Measurements from ENCODE around the gene TMED1. TPM values are rescaled to one million over a fixed set of nuclear protein-coding genes. Genes with fewer than 3 reads are reported as not detected.
A peak's percentile ranks its signal among the peaks of the same experiment; 100 is the strongest.

TMED1 gene
- total and polyA plus RNA-seq, 12 donors = 12.5 to 103 (median 48.6) TPM

GRCh38 chr19:10866495-10866894, 30.5 kb upstream of the TMED1 start:
- 77 to 88% (median 86%) methylated on average over 10 of the region's 10 CpGs for whole genome bisulfite sequencing, 4 donors
- intact Hi-C loops (cut with DNase I) = loop anchor here (5.0 to 10.0 kb wide), 2 partner anchors 149 to 152 kb away; partner anchors contain the start of gene DNM2 (in 2 of the 2)
- Histone ChIP-seq H3K9me3 (replicated peaks in 1 of 3) (no peaks in the 10 kb centered on the region), H3K4me1 (replicated peaks in 1 of 2) (peaks cover 0 to 5% of the 10 kb centered on the region in 2 donors), H3K27me3 (no peaks in the 10 kb centered on the region), H3K27ac (no peak overlapping the region), H3K4me3 (no peak overlapping the region), H3K36me3 (replicated peaks in 1 of 2) (no peaks in the 10 kb centered on the region)
- TF ChIP-seq CTCF (IDR thresholded peaks at IDR 0.05) = no peak
- TF ChIP-seq POLR2A (IDR thresholded peaks at IDR 0.05) = no peak
- DNase-seq = no peak

DNA sequence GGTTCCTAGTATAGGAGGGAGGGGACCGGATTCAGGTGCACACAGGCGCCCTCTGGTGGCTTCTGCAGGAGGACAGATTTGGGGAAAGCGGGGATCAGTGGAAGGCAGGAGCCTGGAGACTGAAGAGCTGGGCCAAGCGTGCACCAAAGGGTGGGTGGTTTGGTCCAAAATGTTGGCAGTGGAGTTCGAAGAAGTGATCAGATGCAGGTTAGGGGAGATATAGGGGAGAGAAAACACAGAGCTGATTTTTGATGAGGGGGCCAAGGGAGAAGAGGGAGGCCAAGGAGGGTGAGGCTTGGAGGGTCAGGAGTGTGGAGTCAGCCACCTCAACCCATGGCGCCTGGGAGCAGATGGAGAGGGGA, 28.5 kb upstream of the TMED1 start:
- Histone ChIP-seq H3K4me1 (replicated peaks in 1 of 2) (peaks cover 0 to 5% of the 10 kb centered on the region in 2 donors), H3K36me3 (replicated peaks in 1 of 2) (no peaks in the 10 kb centered on the region), H3K4me3 (no peak overlapping the region), H3K27ac (peak overlapping the region in 1 of 5 donors; percentile 10), H3K9me3 (replicated peaks in 1 of 3) (no peaks in the 10 kb centered on the region), H3K27me3 (no peaks in the 10 kb centered on the region)
- TF ChIP-seq CTCF (IDR thresholded peaks at IDR 0.05) (peak; percentile 75 to 87 (median 81)), POLR2A (IDR thresholded peaks at IDR 0.05) (no peak)
- WGBS, 4 donors = 7 to 12% (median 8%) methylated on average over 6 of the region's 6 CpGs
- intact Hi-C loops (cut with DNase I) = loop anchor here in 1 of 2 donors (10.0 kb wide), 1 partner anchor 150 kb away; the partner anchor contains the start of gene DNM2
- peak; percentile 78 to 92 (median 87) for DNase-seq

DNA sequence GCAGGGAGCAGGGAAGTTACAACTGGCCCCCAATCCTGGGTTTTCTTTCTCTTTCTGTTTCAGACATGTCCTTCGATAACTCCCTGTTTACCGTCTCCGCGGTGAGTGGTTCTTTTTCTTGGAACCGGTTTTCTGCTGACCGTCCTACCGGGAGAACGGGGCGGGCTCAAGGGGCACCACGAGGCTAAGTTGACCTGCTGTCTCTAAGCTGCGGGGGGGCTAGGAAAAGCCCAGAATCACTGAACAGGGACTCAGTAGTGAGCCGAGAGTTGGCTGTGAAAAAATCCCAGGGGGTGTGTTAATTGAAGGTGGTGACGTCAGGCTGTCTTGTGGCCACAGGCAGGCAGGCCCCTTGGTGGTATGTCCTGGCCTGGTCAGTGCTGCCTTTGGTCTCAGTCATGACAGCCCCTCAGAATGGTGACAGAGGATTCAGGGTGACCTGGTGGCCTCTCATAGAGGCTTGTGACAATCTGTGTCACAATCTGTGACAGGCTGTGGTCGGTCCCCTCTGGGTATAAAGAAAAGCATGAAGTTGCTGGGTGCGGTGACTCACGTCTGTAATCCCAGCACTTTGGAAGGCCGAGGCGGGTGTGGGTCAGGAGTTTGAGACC, 27.2 kb upstream of the TMED1 start:
- Histone ChIP-seq H3K9me3 (replicated peaks in 1 of 3) (no peaks in the 10 kb centered on the region), H3K27me3 (no peaks in the 10 kb centered on the region), H3K27ac (peak overlapping the region in 1 of 5 donors; percentile 34), H3K4me1 (replicated peaks in 1 of 2) (peaks cover 0 to 5% of the 10 kb centered on the region in 2 donors), H3K4me3 (no peak overlapping the region), H3K36me3 (replicated peaks in 1 of 2) (no peaks in the 10 kb centered on the region)
- intact Hi-C loops (cut with DNase I) = loop anchor here in 1 of 2 donors (10.0 kb wide), 1 partner anchor 148 kb away; the partner anchor contains the start of gene DNM2
- 67 to 79% (median 72%) methylated on average over 18 of the region's 18 CpGs for WGBS, 4 donors
- no peak for TF ChIP-seq POLR2A (IDR thresholded peaks at IDR 0.05)
- TF ChIP-seq CTCF (IDR thresholded peaks at IDR 0.05) = no peak
- DNase-seq = peak in 1 of 7 donors; percentile 24

DNA sequence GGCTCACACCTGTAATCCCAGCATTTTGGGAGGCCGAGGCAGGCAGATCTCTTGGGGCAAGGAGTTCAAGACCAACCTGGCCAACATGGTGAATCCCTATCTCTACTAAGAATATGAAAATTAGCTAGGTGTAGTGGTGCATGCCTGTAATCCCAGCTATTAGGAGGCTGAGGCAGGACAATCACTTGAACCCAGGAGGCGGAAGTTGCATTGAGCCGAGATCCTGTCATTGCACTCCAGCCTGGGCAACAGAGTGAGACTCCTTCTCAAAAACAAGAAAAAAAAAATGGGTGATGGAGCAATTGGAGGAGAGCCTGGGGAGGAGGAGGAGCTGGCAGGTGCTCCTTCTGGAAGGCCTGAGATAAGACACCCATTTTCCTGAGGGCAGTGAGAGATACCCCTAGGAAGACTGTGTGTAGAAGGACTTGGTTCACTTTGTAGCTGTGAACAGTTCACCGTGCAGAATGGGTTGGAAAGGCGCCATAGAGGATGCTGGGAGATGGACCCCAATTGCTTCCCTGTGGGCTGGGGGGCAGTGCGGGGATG, 26.6 kb upstream of the TMED1 start:
- TF ChIP-seq CTCF (IDR thresholded peaks at IDR 0.05) = no peak
- no peak for TF ChIP-seq POLR2A (IDR thresholded peaks at IDR 0.05)
- intact Hi-C loops (cut with DNase I) = loop anchor here in 1 of 2 donors (10.0 kb wide), 1 partner anchor 148 kb away; the partner anchor contains the start of gene DNM2
- Histone ChIP-seq H3K4me3 (no peak overlapping the region), H3K27ac (peak overlapping the region in 1 of 5 donors; percentile 34), H3K27me3 (no peaks in the 10 kb centered on the region), H3K36me3 (replicated peaks in 1 of 2) (no peaks in the 10 kb centered on the region), H3K4me1 (replicated peaks in 1 of 2) (peaks cover 0 to 5% of the 10 kb centered on the region in 2 donors), H3K9me3 (replicated peaks in 1 of 3) (no peaks in the 10 kb centered on the region)
- DNase-seq = no peak
- 85 to 96% (median 89%) methylated on average over 6 of the region's 6 CpGs for WGBS, 4 donors

Measured in adrenal gland (tissue), 12 donors.